ENCODE data around the gene LYPD4.
A peak's percentile ranks its signal among the peaks of the same experiment; 100 is the strongest.

Gene LYPD4

DNA sequence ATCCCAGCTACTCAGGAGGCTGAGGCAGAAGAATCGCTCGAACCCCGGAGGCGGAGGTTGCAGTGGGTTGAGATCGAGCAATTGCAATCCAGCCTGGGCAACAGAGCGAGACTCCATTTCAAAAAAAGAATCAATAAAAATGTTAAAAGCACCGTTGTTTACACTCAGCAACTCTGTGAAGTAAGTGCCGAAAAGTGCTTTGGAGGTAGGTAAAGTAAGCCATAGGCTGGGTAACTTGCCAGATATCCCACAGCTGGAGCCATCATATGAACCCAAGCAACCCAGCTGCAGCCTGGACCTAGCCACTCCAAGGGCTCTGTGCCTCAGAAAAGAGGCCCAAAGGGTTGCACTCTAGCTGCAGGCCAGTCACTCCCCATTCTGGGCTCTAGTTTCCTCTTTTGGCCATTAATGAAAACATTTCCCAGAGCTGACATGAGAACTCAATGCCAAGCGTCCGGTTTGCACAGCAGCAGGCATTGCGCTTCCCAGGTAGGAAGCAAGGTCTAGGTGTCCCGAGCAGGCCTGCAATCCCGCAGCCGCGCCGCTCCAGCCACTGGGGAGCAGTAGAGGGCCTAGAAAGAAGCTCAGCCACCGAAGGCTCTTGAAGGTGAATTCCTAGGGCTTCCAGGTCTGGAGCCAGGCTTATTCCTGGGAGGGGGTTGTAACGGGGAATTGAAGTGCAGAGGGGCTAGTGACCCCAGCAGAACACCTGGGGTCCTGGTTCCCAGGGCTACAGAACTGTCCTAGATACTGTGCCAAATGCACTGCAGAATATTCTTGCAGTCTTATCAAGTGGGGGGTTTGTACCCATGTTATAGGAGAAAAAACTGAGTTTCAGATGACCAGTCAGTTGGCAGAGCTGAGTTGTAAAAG, 28.5 kb upstream of the LYPD4 start:
- DNase-seq = peak; percentile 43 to 83 (median 69)

GRCh38 chr19:41872384-41872774, 27.9 kb upstream of the LYPD4 start:
- DNase-seq = no peak

DNA sequence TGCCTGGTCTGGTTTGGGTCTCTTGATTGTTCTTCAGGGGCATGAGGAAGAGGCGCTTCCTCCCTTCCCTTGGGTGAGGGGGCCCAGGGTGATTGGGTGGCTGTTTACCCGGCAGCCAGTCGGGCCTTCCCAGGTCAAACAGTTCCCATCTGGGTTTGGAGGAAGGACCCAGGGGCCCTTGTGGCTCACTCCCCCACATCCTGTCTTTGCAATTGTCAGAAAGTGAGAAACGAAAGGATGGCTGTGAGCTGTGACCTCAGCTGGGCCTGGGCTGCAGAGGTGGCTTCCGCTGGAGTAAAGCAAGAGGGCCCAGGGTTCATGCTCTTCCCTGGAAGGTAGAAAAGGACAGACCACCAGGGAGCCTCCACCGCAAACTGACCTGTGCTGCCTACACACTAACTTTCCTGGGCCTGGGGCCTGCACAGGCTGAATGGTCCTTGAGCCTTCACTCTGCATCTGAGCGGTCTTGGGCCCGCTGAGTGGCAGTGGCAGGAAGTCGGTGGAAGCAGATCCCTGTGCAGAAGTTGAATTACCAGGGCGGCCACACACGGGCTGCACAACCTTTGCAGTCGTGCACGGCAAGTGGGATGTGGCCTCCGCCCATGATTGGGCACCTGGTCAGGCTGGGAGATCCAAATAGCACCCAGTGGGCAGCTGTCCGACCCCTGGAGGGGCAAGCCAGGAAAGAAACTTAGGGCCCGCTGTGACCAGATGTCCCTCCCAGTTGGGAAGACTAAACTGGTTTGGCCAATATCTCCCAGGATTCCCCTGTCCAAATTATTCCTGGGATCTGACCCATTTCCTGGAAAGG, 27.3 kb upstream of the LYPD4 start:
- no peak for DNase-seq

GRCh38 chr19:41870401-41870873, 26.0 kb upstream of the LYPD4 start:
- no peak for DNase-seq

DNA sequence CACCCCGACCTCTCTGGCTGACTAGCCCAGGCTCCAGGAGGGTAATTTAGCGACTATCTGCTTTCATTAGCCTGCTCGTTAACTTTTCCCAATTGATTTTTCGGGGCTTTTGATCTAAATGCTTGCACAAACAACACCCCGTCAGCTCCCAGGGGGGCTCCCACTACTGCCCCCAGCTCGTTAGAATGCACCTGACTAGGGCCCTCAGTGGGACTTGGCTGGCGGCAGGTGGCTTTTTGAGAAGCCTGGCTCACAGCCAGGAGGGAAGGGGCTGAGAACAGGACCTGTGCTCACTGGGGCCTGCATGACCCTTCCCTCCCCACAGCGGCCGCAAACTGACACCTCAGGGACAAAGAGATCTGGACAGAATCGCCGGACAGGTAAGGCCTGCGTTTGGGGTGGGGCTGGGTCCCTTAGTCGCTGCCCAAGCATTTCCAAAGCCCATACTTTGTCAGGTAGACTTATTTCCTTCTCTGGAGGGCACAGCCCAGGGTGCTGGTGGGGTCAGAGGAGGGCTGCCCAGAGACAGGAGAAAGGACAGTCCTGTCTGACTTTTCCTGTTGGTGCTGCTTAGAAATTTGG, 25.0 kb upstream of the LYPD4 start:
- DNase-seq = peak; percentile 26 to 79 (median 49)

DNA sequence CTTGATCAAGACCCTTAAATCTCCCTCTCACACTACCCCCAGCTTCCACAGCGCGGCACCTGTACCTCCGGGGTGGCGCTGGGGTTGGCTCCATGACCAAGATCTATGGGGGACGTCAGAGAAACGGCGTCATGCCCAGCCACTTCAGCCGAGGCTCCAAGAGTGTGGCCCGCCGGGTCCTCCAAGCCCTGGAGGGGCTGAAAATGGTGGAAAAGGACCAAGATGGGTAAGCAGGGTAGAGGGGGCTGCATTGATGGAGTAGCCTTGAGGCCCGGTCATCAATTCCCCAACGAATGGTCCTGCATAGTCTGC, 24.5 kb upstream of the LYPD4 start:
- peak in 1 of 3 experiments; percentile 61 for DNase-seq

DNA sequence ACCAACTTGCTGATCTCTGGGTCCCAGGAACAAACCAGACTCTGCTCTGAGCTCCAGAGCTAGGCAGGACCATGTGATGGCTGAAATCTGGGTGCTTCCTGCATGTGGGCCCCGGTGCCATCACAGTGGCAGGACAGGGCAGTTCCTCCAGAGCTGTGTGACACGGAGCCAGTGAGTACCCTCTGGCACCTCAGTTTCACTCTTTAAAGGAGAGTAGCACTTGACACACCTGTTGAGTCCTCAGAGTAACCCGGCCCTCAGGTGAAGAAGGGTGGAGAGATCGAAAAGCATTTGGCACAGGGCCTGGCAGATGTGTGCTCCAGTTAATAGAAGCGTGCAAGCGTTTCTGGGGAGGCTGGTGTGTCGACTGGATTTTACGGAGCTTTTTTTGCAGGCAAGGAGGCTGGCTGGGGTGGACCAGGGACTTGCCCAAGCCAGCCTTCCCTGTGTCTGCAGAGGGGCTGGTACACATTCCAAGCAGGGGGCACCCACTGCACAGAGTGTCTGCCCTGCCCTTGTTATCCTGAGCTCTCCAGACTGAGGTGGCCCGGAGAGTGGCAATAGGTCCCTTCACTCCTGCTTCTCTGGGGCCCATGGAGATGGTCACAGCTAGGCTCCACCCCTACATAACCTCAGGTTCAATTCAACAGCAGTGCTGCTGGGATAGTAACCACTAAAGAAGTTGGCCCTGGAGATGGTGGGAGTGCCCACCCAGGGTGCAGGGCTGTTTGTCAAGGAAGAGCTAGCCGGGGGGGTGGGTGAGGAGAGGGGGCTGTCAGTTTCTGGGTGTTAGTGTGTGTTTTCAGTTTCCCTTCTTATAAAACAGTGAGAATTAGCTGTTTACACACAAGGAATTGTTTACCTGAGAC, 23.9 kb upstream of the LYPD4 start:
- DNase-seq = peak in 2 of 3 experiments; percentile 14 to 88

- DNase-seq = peak in 1 of 3 experiments; percentile 34
These were observed 21.8 kb upstream of the LYPD4 start for GRCh38 chr19:41866284-41866683.

GRCh38 chr19:41864374-41864773, 19.9 kb upstream of the LYPD4 start:
- no peak for DNase-seq

- no peak for DNase-seq
These were observed 18.9 kb upstream of the LYPD4 start for GRCh38 chr19:41863209-41863931.

- no peak for DNase-seq
These were observed 18.0 kb upstream of the LYPD4 start for GRCh38 chr19:41862445-41862986.

DNA sequence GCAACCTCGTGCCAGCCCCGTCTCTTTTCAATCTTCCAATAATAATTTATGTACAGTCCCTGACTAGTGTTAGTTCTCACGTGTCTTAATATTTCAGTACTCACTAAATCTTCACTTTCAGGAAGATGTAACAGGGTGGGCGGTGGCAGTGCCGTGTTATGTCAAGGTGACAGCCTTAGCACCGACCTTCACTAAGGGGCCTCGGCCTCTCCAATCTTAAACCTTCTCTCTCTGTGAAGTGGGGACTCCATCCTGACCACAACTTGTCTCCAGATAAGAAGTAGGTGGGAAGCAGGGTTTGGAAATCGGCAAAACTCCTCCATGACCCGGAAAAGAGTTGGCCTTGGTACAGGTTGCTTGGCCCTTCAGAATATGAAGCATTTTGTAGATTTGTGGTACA, 17.4 kb upstream of the LYPD4 start:
- no peak for DNase-seq

GRCh38 chr19:41861116-41861768, 16.8 kb upstream of the LYPD4 start:
- DNase-seq = peak in 2 of 3 experiments; percentile 9 to 70

DNA sequence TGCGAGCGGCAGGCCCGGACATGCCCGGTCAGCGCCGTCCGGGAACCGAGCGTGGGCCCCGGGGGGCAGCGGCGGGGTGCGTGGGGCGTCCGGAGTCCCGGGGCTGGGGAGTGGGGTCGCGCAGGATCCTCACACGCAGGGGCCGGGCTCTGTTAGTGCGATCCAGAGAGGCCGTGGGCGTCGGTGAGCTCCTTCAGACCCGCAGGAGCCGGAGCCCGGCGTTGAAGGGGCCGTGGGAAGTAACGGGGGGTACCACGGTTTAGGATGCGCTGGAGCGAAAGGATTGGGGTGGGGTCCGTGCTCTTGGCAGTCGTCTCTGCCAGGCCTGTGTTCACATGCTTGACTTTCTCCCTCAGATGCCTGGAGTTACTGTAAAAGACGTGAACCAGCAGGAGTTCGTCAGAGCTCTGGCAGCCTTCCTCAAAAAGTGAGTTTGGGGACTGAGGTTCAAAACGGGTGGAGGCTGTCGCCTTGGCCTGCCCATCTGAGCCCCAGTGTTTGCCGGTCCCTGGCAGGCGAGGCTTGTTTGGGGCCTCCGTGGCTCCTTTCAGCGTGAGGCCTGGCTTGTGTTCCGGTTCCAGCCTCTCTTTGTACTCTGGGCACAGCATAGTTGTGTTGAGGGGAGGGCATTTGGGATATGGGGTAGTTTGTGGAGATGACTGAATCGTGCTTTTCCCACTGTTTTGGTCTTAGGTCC, 16.1 kb upstream of the LYPD4 start:
- DNase-seq = peak in 2 of 3 experiments; percentile 32 to 51

DNA sequence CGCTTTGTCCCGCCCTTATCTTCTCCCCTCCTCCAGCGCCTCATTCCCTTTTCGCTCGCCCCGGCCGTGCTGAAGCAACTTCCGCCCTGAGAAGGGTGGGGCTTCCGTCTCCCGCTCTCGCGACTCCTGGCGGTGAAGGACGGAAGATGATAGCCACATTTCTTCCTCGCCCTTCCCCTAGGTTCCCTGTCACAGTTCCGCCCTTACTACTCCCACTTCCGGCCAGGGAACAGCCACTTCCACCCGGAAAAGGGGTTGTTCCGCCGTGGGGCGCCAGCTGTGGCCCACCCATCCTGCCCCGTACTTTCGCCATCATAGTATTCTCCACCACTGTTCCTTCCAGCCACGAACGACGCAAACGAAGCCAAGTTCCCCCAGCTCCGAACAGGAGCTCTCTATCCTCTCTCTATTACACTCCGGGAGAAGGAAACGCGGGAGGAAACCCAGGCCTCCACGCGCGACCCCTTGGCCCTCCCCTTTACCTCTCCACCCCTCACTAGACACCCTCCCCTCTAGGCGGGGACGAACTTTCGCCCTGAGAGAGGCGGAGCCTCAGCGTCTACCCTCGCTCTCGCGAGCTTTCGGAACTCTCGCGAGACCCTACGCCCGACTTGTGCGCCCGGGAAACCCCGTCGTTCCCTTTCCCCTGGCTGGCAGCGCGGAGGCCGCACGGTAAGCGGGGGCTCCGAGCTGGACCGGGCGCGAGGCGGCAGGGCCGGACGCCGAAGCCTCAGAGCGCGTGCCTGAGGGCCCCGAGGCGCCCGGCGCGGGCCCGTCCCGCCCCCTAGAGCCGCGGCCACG, 15.3 kb upstream of the LYPD4 start, which contains the start of gene RPS19:
Gene RPS19 (plus strand): TSS at position 638 of the 801 bp plus-strand sequence. CDS start 520 bp downstream, outside the sequence.
- DNase-seq = peak; percentile 96 to 99 (median 99)

- DNase-seq = no peak
These were observed 14.7 kb upstream of the LYPD4 start for GRCh38 chr19:41859213-41859617.

GRCh38 chr19:41853768-41854167, 9.3 kb upstream of the LYPD4 start:
- DNase-seq = no peak

- DNase-seq = no peak
These were observed 8.9 kb upstream of the LYPD4 start for GRCh38 chr19:41853344-41853743.

- DNase-seq = no peak
These were observed 7.0 kb upstream of the LYPD4 start for GRCh38 chr19:41851456-41851855.

Measured in NCI-H1417 (cell line).